ENCODE data around the gene PAQR6. TPM values are rescaled to one million over a fixed set of nuclear protein-coding genes. Genes with fewer than 3 reads are reported as not detected.

PAQR6 gene
- total RNA-seq (2022; extraction: Qiagen RNA extraction; ENCODE audit: low read depth) = 2.9 to 5.5 TPM (median 3.4 TPM) in 5 replicates

GRCh38 chr1:156247460-156248322, at the start of gene PAQR6:
TSS of gene PAQR6 (minus strand) at chr1:156248056. CDS start at chr1:156246731, 1,325 bp downstream.

GRCh38 chr1:156295391-156295947, 47.6 kb upstream of the PAQR6 start, which contains the start of gene GLMP:
TSS of gene GLMP (minus strand) at chr1:156295679. CDS start at chr1:156295645, 34 bp downstream.

GRCh38 chr1:156284112-156284511, 36.3 kb upstream of the PAQR6 start, which contains the start of gene TMEM79:
TSS of gene TMEM79 (plus strand) at chr1:156284325. CDS start at chr1:156285227, 902 bp downstream.

GRCh38 chr1:156282479-156283222, 34.8 kb upstream of the PAQR6 start, which contains the start of gene SMG5:
TSS of gene SMG5 (minus strand) at chr1:156282825. CDS start at chr1:156282680, 145 bp downstream.

GRCh38 chr1:156241926-156242325, 5.9 kb downstream of the PAQR6 start, which contains the start of gene BGLAP:
TSS of gene BGLAP (plus strand) at chr1:156242184. CDS start at chr1:156242232, 48 bp downstream.

GRCh38 chr1:156212833-156213643, 34.8 kb downstream of the PAQR6 start, which contains the start of gene PMF1:
TSS of gene PMF1 (plus strand) at chr1:156213007. CDS start at chr1:156213016, 9 bp downstream.

GRCh38 chr1:156193488-156194299, 54.2 kb downstream of the PAQR6 start, which contains the start of gene SLC25A44:
TSS of gene SLC25A44 (plus strand) at chr1:156194104. CDS start at chr1:156199848, 5,744 bp downstream.

Other genes with a start within 250 kb of the PAQR6 start
- 256 to 276 TPM (median 258 TPM) in 5 replicates for gene SSR2, start 227.1 kb downstream of the PAQR6 start, total RNA-seq (2022; extraction: Qiagen RNA extraction; ENCODE audit: low read depth)
- 35.1 to 45.0 TPM (median 43.9 TPM) in 5 replicates for gene UBQLN4, start 194.3 kb downstream of the PAQR6 start, total RNA-seq (2022; extraction: Qiagen RNA extraction; ENCODE audit: low read depth)
- gene LAMTOR2, start 193.3 kb downstream of the PAQR6 start, total RNA-seq (2022; extraction: Qiagen RNA extraction; ENCODE audit: low read depth) = 133 to 163 TPM (median 154 TPM) in 5 replicates
- gene RAB25, start 186.9 kb downstream of the PAQR6 start, total RNA-seq (2022; extraction: Qiagen RNA extraction; ENCODE audit: low read depth) = 0.29 to 0.62 TPM (median 0.38 TPM) in 3 of 5 replicates, not detected in the others
- gene MEX3A, start 165.6 kb downstream of the PAQR6 start, total RNA-seq (2022; extraction: Qiagen RNA extraction; ENCODE audit: low read depth) = 0.83 to 3.8 TPM (median 2.2 TPM) in 5 replicates
- gene LMNA, start 133.3 kb downstream of the PAQR6 start, total RNA-seq (2022; extraction: Qiagen RNA extraction; ENCODE audit: low read depth) = 487 to 742 TPM (median 732 TPM) in 5 replicates
- gene SEMA4A, start 94.5 kb downstream of the PAQR6 start, total RNA-seq (2022; extraction: Qiagen RNA extraction; ENCODE audit: low read depth) = 0.26 to 0.46 TPM (median 0.42 TPM) in 5 replicates
- gene SLC25A44, start 54.0 kb downstream of the PAQR6 start, total RNA-seq (2022; extraction: Qiagen RNA extraction; ENCODE audit: low read depth) = 24.0 to 30.8 TPM (median 26.1 TPM) in 5 replicates
- 54.8 to 62.6 TPM (median 56.8 TPM) in 5 replicates for gene PMF1, start 35.0 kb downstream of the PAQR6 start, total RNA-seq (2022; extraction: Qiagen RNA extraction; ENCODE audit: low read depth)
- 0.20 to 0.40 TPM (median 0.39 TPM) in 3 of 5 replicates, not detected in the others for gene BGLAP, start 5.9 kb downstream of the PAQR6 start, total RNA-seq (2022; extraction: Qiagen RNA extraction; ENCODE audit: low read depth)
- gene SMG5, start 34.8 kb upstream of the PAQR6 start, total RNA-seq (2022; extraction: Qiagen RNA extraction; ENCODE audit: low read depth) = 32.3 to 54.5 TPM (median 47.9 TPM) in 5 replicates
- gene TMEM79, start 36.3 kb upstream of the PAQR6 start, total RNA-seq (2022; extraction: Qiagen RNA extraction; ENCODE audit: low read depth) = 6.2 to 9.5 TPM (median 8.5 TPM) in 5 replicates
- 33.5 to 46.4 TPM (median 44.5 TPM) in 5 replicates for gene GLMP, start 47.6 kb upstream of the PAQR6 start, total RNA-seq (2022; extraction: Qiagen RNA extraction; ENCODE audit: low read depth)
- gene VHLL, start 51.3 kb upstream of the PAQR6 start, total RNA-seq (2022; extraction: Qiagen RNA extraction; ENCODE audit: low read depth) = not detected in 5 replicates
- 379 to 436 TPM (median 410 TPM) in 5 replicates for gene CCT3, start 90.2 kb upstream of the PAQR6 start, total RNA-seq (2022; extraction: Qiagen RNA extraction; ENCODE audit: low read depth)
- 1.7 to 3.2 TPM (median 2.2 TPM) in 5 replicates for gene TSACC, start 90.5 kb upstream of the PAQR6 start, total RNA-seq (2022; extraction: Qiagen RNA extraction; ENCODE audit: low read depth)
- gene RHBG, start 121.2 kb upstream of the PAQR6 start, total RNA-seq (2022; extraction: Qiagen RNA extraction; ENCODE audit: low read depth) = not detected in 5 replicates

All from A549 treated with ZK216348 at 1 μM for 4 hours (cell line).